Measurements from ENCODE around the gene TSPAN16. TPM values are rescaled to one million over a fixed set of nuclear protein-coding genes. Genes with fewer than 3 reads are reported as not detected.

Gene TSPAN16
- total RNA-seq, 1 experiment from 2014 or later = not detected

Other genes with a start within 250 kb of the TSPAN16 start
- gene LDLR, start 206.7 kb upstream of the TSPAN16 start, total RNA-seq (2014; rRNA removed; shearing (Covaris generic)) = 202 and 218 TPM in 2 replicates
- 98.0 and 106 TPM in 2 replicates for gene SPC24, start 140.4 kb upstream of the TSPAN16 start, total RNA-seq (2014; rRNA removed; shearing (Covaris generic))
- gene KANK2, start 98.6 kb upstream of the TSPAN16 start, total RNA-seq (2014; rRNA removed; shearing (Covaris generic)) = 30.8 and 35.8 TPM in 2 replicates
- not detected in 2 replicates for gene ANGPTL8, start 56.5 kb upstream of the TSPAN16 start, total RNA-seq (2014; rRNA removed; shearing (Covaris generic))
- 12.7 and 19.4 TPM in 2 replicates for gene DOCK6, start 33.6 kb upstream of the TSPAN16 start, total RNA-seq (2014; rRNA removed; shearing (Covaris generic))
- gene RAB3D, start 43.5 kb downstream of the TSPAN16 start, total RNA-seq (2014; rRNA removed; shearing (Covaris generic)) = 17.5 and 20.5 TPM in 2 replicates
- 81.5 and 97.3 TPM in 2 replicates for gene TMEM205, start 50.1 kb downstream of the TSPAN16 start, total RNA-seq (2014; rRNA removed; shearing (Covaris generic))
- gene CCDC159, start 50.4 kb downstream of the TSPAN16 start, total RNA-seq (2014; rRNA removed; shearing (Covaris generic)) = 3.5 and 9.2 TPM in 2 replicates
- gene PLPPR2, start 59.3 kb downstream of the TSPAN16 start, total RNA-seq (2014; rRNA removed; shearing (Covaris generic)) = 1.7 and 3.6 TPM in 2 replicates
- gene SWSAP1, start 78.5 kb downstream of the TSPAN16 start, total RNA-seq (2014; rRNA removed; shearing (Covaris generic)) = 3.9 and 5.4 TPM in 2 replicates
- 3.7 and 3.8 TPM in 2 replicates for gene EPOR, start 88.2 kb downstream of the TSPAN16 start, total RNA-seq (2014; rRNA removed; shearing (Covaris generic))
- 69.4 and 71.5 TPM in 2 replicates for gene RGL3, start 123.2 kb downstream of the TSPAN16 start, total RNA-seq (2014; rRNA removed; shearing (Covaris generic))
- not detected in 2 replicates for gene ODAD3, start 139.0 kb downstream of the TSPAN16 start, total RNA-seq (2014; rRNA removed; shearing (Covaris generic))
- gene PRKCSH, start 139.5 kb downstream of the TSPAN16 start, total RNA-seq (2014; rRNA removed; shearing (Covaris generic)) = 145 and 159 TPM in 2 replicates
- not detected in 2 replicates for gene ELAVL3, start 184.9 kb downstream of the TSPAN16 start, total RNA-seq (2014; rRNA removed; shearing (Covaris generic))
- gene ZNF653, start 209.7 kb downstream of the TSPAN16 start, total RNA-seq (2014; rRNA removed; shearing (Covaris generic)) = 7.5 and 9.8 TPM in 2 replicates
- 55.7 and 56.4 TPM in 2 replicates for gene ECSIT, start 233.0 kb downstream of the TSPAN16 start, total RNA-seq (2014; rRNA removed; shearing (Covaris generic))
- gene CNN1, start 242.7 kb downstream of the TSPAN16 start, total RNA-seq (2014; rRNA removed; shearing (Covaris generic)) = not detected in 2 replicates

Measured in HT-29 (cell line).